ENCODE results near the gene HSPB2. TPM values are rescaled to one million over a fixed set of nuclear protein-coding genes. Genes with fewer than 3 reads are reported as not detected.

The HSPB2 gene
- total and polyA plus RNA-seq, 7 donors = 20.2 to 55.5 (median 25.0) TPM

- H3K27ac ChIP-seq = peak overlapping the region; percentile 95
- H3K27me3 ChIP-seq (ENCODE audit: insufficient read depth in 3 of 3, low read length in 2 of 3) = no peaks in the 10 kb centered on the region
- ATAC-seq (peak; percentile 24 to 48 (median 36)), DNase-seq (no peak)
- H3K36me3 ChIP-seq (ENCODE audit: insufficient read depth in 1 of 2, low read depth in 1 of 2) = peaks cover 0 to 30% of the 10 kb centered on the region in 2 donors
- WGBS, 3 donors = 53 to 72% (median 61%) methylated on average over 1 of the region's 1 CpG
- intact Hi-C loops (cut with DNase I) = no loop called here
- H3K4me3 ChIP-seq = no peak overlapping the region
- no peaks in the 10 kb centered on the region for H3K9me3 ChIP-seq
- peaks cover 4% of the 10 kb centered on the region for H3K4me1 ChIP-seq
- no peak for TF ChIP-seq CTCF (IDR thresholded peaks at IDR 0.05)
These were observed 5.9 kb upstream of the HSPB2 start for GRCh38 chr11:111906680-111907079.

DNA sequence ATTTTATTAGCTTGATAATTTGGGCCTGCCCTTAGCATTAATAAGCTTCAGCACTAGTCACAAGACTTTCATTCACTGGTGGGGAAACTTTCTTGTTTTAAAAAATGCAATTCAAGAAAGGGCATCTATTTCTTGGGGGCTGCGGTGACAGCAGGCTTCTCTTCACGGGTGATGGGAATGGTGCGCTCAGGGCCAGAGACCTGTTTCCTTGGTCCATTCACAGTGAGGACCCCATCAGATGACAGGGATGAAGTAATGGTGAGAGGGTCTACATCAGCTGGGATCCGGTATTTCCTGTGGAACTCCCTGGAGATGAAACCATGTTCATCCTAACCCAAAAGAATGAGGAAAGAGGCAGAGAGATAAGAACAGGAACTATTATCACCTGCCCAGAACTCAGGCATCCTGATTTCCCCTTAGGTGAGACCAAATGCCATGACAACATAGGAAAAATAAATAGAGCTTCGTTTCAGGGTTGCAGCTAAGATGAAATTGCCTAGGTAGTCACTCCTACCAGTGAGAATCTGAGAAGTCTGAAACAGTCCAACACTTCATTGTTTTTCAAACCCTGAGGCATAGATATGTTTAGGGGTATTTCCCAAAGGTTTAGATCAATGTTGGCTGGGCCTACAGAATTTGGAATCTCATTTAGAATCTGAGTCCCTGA, 3.8 kb upstream of the HSPB2 start:
- no peaks in the 10 kb centered on the region for H3K27me3 ChIP-seq (ENCODE audit: insufficient read depth in 3 of 3, low read length in 2 of 3)
- peak overlapping the region; percentile 95 for H3K27ac ChIP-seq
- ATAC-seq (no peak), DNase-seq (no peak)
- no peak for TF ChIP-seq CTCF (IDR thresholded peaks at IDR 0.05)
- no peaks in the 10 kb centered on the region for H3K9me3 ChIP-seq
- H3K36me3 ChIP-seq (ENCODE audit: insufficient read depth in 1 of 2, low read depth in 1 of 2) = peaks cover 0 to 30% of the 10 kb centered on the region in 2 donors
- intact Hi-C loops (cut with DNase I) = no loop called here
- H3K4me3 ChIP-seq = peak overlapping the region; percentile 82
- WGBS, 3 donors = 52 to 60% (median 54%) methylated on average over 5 of the region's 5 CpGs
- H3K4me1 ChIP-seq = peaks cover 4% of the 10 kb centered on the region

DNA sequence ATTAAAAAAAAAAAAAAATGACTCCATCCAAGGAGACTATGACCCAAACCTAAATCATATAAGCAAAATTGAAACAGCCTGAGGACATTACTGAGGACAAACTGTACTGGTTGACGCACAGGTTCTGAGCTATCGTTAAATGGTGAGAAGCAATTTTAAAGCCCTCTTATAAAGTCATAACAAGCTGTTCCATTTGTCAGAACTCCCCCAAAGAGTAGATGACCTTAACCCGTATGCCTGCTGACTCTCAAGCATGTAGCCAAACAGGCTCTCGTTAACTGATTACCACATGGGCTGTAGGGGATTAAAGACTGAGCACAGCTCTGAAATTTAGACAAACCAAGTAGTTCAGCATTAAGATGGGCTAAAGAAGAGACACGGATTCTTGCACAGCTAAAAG, 3.2 kb upstream of the HSPB2 start:
- peak overlapping the region; percentile 82 for H3K4me3 ChIP-seq
- DNase-seq (no peak), ATAC-seq (no peak)
- WGBS, 3 donors = 23 to 34% (median 25%) methylated on average over 5 of the region's 5 CpGs
- H3K27me3 ChIP-seq (ENCODE audit: insufficient read depth in 3 of 3, low read length in 2 of 3) = no peaks in the 10 kb centered on the region
- H3K36me3 ChIP-seq (ENCODE audit: insufficient read depth in 1 of 2, low read depth in 1 of 2) = peaks cover 0 to 30% of the 10 kb centered on the region in 2 donors
- H3K9me3 ChIP-seq = no peaks in the 10 kb centered on the region
- intact Hi-C loops (cut with DNase I) = no loop called here
- no peak for TF ChIP-seq CTCF (IDR thresholded peaks at IDR 0.05)
- peak overlapping the region; percentile 95 for H3K27ac ChIP-seq
- H3K4me1 ChIP-seq = peaks cover 7% of the 10 kb centered on the region

DNA sequence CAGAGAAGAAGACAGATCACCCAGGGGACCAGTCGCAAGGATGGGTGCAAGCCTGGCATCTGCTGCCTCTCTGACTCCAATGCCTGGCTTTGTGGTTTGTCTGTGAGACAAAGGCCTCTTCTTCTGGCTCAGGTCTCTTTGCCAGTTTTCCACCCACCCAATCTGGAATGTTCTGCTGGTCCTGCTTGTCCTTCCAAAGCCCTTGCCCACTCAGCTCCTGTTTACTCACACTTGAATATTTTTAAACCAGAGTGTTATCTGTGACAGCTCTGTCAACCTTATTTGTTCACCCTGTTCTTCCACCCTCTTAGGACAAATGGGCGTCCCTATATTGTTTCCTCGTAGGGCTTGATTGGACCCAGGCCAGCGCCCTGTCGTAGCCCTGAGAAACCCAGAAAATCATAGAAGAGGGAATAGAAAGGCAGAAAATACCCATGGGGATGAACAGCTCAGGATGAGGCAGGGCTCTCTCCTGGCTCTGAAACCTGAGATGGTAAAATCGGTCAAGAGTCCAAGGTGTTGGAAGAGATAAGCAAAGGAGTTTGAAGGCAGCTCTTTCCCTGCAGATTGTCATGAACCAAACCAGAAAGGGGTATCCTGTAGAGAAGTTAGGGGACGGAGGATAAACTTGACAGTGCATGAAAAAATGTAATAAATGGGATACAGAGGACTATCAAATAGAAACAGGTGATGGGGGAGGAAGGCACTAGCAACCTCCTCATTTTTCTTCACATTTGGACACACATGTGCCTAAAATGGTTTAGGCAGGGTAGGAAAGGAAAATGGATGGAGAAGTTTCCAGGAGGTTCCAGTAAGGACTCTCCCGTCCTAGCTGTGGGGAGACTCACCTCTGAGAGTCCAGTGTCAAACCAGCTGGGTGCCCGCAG, 1.6 kb upstream of the HSPB2 start:
- peak overlapping the region; percentile 82 for H3K4me3 ChIP-seq
- intact Hi-C loops (cut with DNase I) = loop anchor here (5.0 kb wide), 1 partner anchor 34 kb away; the partner anchor contains the start of genes CFAP68 (in 2 of the 2) and FDXACB1 (in 2 of the 2)
- no peak for ATAC-seq
- no peaks in the 10 kb centered on the region for H3K27me3 ChIP-seq (ENCODE audit: insufficient read depth in 3 of 3, low read length in 2 of 3)
- TF ChIP-seq CTCF (IDR thresholded peaks at IDR 0.05) = no peak
- peaks cover 15% of the 10 kb centered on the region for H3K4me1 ChIP-seq
- peak overlapping the region; percentile 95 for H3K27ac ChIP-seq
- DNase-seq = peak in 1 of 2 donors; percentile 60
- no peaks in the 10 kb centered on the region for H3K9me3 ChIP-seq
- WGBS, 3 donors = 19 to 28% (median 21%) methylated on average over 9 of the region's 9 CpGs
- peaks cover 0 to 30% of the 10 kb centered on the region in 2 donors for H3K36me3 ChIP-seq (ENCODE audit: insufficient read depth in 1 of 2, low read depth in 1 of 2)
